Stomach smooth muscle (tissue), 2 donors: Measurements from ENCODE around the gene PLA2G7.
"Not testable (repeated sequence)": the region's sequence is repeated elsewhere in the genome, so short reads cannot be mapped to it uniquely, and the experiment has no call there.

Experiments
- H3K27ac ChIP-seq: one replicate; pipeline ENCODE4 v1.7.0; 2013; ENCODE audit warnings: mild to moderate bottlenecking, low read length, inconsistent platforms
- H3K27me3 ChIP-seq, 2 donors: one replicate each; pipeline ENCODE4 v1.7.0; 2013; ENCODE audit warnings: low read length in 2 of 2; ENCODE audit not compliant: insufficient read depth in 2 of 2, control insufficient read depth in 1 of 2
- H3K36me3 ChIP-seq, 2 donors: one replicate each; pipeline ENCODE4 v1.7.0; 2013; ENCODE audit warnings: low read length in 2 of 2; ENCODE audit not compliant: control insufficient read depth in 2 of 2, insufficient read depth in 2 of 2
- H3K4me1 ChIP-seq: one replicate; pipeline ENCODE4 v1.7.0; 2013; ENCODE audit warnings: low read length; ENCODE audit not compliant: control insufficient read depth, insufficient read depth
- H3K4me3 ChIP-seq, 2 donors: one replicate each; pipeline ENCODE4 v1.7.0; 2013; ENCODE audit warnings: low read length in 2 of 2
- H3K9ac ChIP-seq, 2 donors: one replicate each; pipeline ENCODE4 v1.7.0; 2013; ENCODE audit warnings: low read length in 2 of 2, mild to moderate bottlenecking in 1 of 2
- H3K9me3 ChIP-seq, 2 donors: one replicate each; pipeline ENCODE4 v1.7.0; 2013; ENCODE audit warnings: low read length in 2 of 2; ENCODE audit not compliant: control insufficient read depth in 2 of 2
- donor health status: healthy.
- donor health status: Pancreatic carcinoma.

PLA2G7 gene

GRCh38 chr6:46746696-46747095, 11.5 kb upstream of the PLA2G7 start, which contains the start of gene ANKRD66:
TSS of gene ANKRD66 (plus strand) at chr6:46746933. CDS start at chr6:46751949, 5,016 bp downstream.
- Histone ChIP-seq H3K27ac (no peak within 1 kb of the TSS), H3K9me3 (no peaks in the 10 kb centered on the region), H3K36me3 (no peaks in the 10 kb centered on the region), H3K27me3 (no peaks in the 10 kb centered on the region), H3K9ac (no peak within 1 kb of the TSS), H3K4me1 (no peaks in the 10 kb centered on the region), H3K4me3 (no peak within 1 kb of the TSS)

- Histone ChIP-seq H3K9ac (no peak overlapping the region), H3K36me3 (no peaks in the 10 kb centered on the region), H3K4me1 (no peaks in the 10 kb centered on the region), H3K9me3 (no peaks in the 10 kb centered on the region), H3K4me3 (no peak overlapping the region), H3K27me3 (no peaks in the 10 kb centered on the region), H3K27ac (no peak overlapping the region)
Measured at GRCh38 chr6:46745973-46746372, 10.8 kb upstream of the PLA2G7 start.

GRCh38 chr6:46744159-46744725, 9.1 kb upstream of the PLA2G7 start:
- H3K9ac ChIP-seq, H3K27me3 ChIP-seq, H3K27ac ChIP-seq, H3K4me1 ChIP-seq, H3K36me3 ChIP-seq, H3K9me3 ChIP-seq, H3K4me3 ChIP-seq: not testable (repeated sequence)

GRCh38 chr6:46743425-46744158, 8.4 kb upstream of the PLA2G7 start:
- no peak overlapping the region for H3K4me3 ChIP-seq
- H3K36me3 ChIP-seq = no peaks in the 10 kb centered on the region
- H3K27me3 ChIP-seq = no peaks in the 10 kb centered on the region
- H3K9me3 ChIP-seq = no peaks in the 10 kb centered on the region
- no peaks in the 10 kb centered on the region for H3K4me1 ChIP-seq
- H3K27ac ChIP-seq = no peak overlapping the region
- no peak overlapping the region for H3K9ac ChIP-seq

GRCh38 chr6:46741910-46742309, 6.7 kb upstream of the PLA2G7 start:
- Histone ChIP-seq H3K36me3 (no peaks in the 10 kb centered on the region), H3K27ac (no peak overlapping the region), H3K9ac (no peak overlapping the region), H3K9me3 (no peaks in the 10 kb centered on the region), H3K4me1 (no peaks in the 10 kb centered on the region), H3K27me3 (peaks cover 4 to 7% of the 10 kb centered on the region in 2 donors), H3K4me3 (no peak overlapping the region)

- no peak overlapping the region for H3K9ac ChIP-seq
- H3K4me3 ChIP-seq = no peak overlapping the region
- no peaks in the 10 kb centered on the region for H3K9me3 ChIP-seq
- H3K36me3 ChIP-seq = no peaks in the 10 kb centered on the region
- H3K27me3 ChIP-seq = peaks cover 4 to 7% of the 10 kb centered on the region in 2 donors
- no peak overlapping the region for H3K27ac ChIP-seq
- H3K4me1 ChIP-seq = no peaks in the 10 kb centered on the region
Measured at GRCh38 chr6:46741482-46741881, 6.3 kb upstream of the PLA2G7 start.

GRCh38 chr6:46736906-46737305, 1.7 kb upstream of the PLA2G7 start:
- Histone ChIP-seq H3K27me3 (peaks cover 11 to 15% of the 10 kb centered on the region in 2 donors), H3K4me1 (peaks cover 10% of the 10 kb centered on the region), H3K36me3 (no peaks in the 10 kb centered on the region), H3K9me3 (no peaks in the 10 kb centered on the region), H3K4me3 (no peak overlapping the region), H3K27ac (no peak overlapping the region), H3K9ac (no peak overlapping the region)

- no peaks in the 10 kb centered on the region for H3K36me3 ChIP-seq
- no peaks in the 10 kb centered on the region for H3K9me3 ChIP-seq
- H3K9ac ChIP-seq = no peak overlapping the region
- H3K27ac ChIP-seq = no peak overlapping the region
- peaks cover 10% of the 10 kb centered on the region for H3K4me1 ChIP-seq
- peak overlapping the region; percentile 69 to 73 for H3K4me3 ChIP-seq
- H3K27me3 ChIP-seq = peaks cover 11 to 15% of the 10 kb centered on the region in 2 donors
Measured at GRCh38 chr6:46735720-46736031, 501 bp upstream of the PLA2G7 start.

- Histone ChIP-seq H3K9me3 (no peaks in the 10 kb centered on the region), H3K4me3 (no peak overlapping the region), H3K4me1 (peaks cover 10% of the 10 kb centered on the region), H3K36me3 (no peaks in the 10 kb centered on the region), H3K9ac (no peak overlapping the region), H3K27ac (no peak overlapping the region), H3K27me3 (peaks cover 11 to 15% of the 10 kb centered on the region in 2 donors)
Measured at GRCh38 chr6:46733341-46733801, 1.8 kb downstream of the PLA2G7 start.

- Histone ChIP-seq H3K4me3 (no peak overlapping the region), H3K9ac (no peak overlapping the region), H3K4me1 (peaks cover 10% of the 10 kb centered on the region), H3K36me3 (no peaks in the 10 kb centered on the region), H3K27ac (no peak overlapping the region), H3K27me3 (peaks cover 5 to 13% of the 10 kb centered on the region in 2 donors), H3K9me3 (no peaks in the 10 kb centered on the region)
Measured at GRCh38 chr6:46730921-46731461, 4.2 kb downstream of the PLA2G7 start.

- H3K36me3 ChIP-seq = no peaks in the 10 kb centered on the region
Measured at GRCh38 chr6:46729787-46730326, 5.3 kb downstream of the PLA2G7 start.

More at GRCh38 chr6:46729787-46730326, 5.3 kb downstream of the PLA2G7 start:
- Histone ChIP-seq H3K4me1 (peaks cover 3% of the 10 kb centered on the region), H3K27me3 (peaks cover 0 to 5% of the 10 kb centered on the region in 2 donors), H3K9ac (no peak overlapping the region), H3K4me3 (no peak overlapping the region), H3K27ac (no peak overlapping the region), H3K9me3 (no peaks in the 10 kb centered on the region)
